LNCaP clone FGC (cell line): ENCODE results near the gene NTRK2.
A peak's percentile ranks its signal among the peaks of the same experiment; 100 is the strongest.

Source experiments
- DNase-seq: peaks from one replicate; pipeline ENCODE4 v3.0.0-alpha.2; 2011; ENCODE audit warnings: low read depth
- H3K4me3 ChIP-seq: 2 replicates; pipeline ENCODE4 v1.5.1; 2011; ENCODE audit warnings: mild to moderate bottlenecking, low read depth, low read length, control low read depth
- TF ChIP-seq, protein P1 (sequence below): IDR thresholded peaks from 2 replicates; pipeline ENCODE4 v1.5.1; 2012; ENCODE audit warnings: mild to moderate bottlenecking; ENCODE audit not compliant: control insufficient read depth, insufficient read depth; ENCODE audit errors: extremely low read depth

Gene NTRK2

DNA sequence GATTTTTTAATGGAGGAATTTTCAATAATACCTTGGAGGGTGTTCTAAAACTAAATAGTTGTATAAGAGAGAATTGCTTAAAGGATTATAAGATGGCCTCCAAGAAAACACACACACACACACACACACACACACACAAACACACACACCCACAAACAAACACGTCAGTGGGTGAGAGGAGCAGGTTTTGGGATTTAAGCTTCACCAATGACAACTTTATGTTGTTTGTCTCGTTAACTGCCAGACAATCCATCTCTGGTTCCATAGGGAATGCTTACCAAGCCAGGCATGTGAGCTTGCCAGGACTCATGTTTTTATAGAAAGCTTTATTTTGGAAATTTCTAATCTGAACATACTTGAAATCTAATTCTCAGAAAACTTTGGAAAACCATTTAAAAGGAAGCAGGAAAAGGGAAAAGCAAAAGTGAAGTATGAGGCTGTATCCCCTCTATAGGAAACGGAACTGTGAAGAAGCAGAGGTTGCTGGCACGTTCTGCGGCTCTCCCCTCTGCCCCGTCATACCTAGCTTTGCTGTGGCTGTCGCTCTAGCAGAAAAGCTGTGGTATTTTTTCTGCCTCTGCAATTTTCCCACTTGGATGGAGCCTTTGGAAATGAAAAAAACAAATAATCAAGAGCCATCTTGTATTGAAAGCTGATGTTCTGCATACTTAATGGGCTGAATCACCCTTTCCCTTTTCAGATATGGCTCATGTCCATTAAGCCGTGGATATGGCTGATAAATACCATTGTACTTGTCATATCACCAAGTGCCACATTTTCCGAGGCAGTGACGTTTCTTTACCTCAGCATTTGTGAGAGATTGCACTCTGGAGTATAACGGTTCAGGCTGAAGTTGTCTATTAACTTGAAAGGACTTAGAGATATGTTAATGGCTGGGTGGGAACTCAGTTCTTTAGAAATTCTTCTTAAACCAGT, 112.7 kb downstream of the NTRK2 start:
- TF ChIP-seq, protein P1, sequence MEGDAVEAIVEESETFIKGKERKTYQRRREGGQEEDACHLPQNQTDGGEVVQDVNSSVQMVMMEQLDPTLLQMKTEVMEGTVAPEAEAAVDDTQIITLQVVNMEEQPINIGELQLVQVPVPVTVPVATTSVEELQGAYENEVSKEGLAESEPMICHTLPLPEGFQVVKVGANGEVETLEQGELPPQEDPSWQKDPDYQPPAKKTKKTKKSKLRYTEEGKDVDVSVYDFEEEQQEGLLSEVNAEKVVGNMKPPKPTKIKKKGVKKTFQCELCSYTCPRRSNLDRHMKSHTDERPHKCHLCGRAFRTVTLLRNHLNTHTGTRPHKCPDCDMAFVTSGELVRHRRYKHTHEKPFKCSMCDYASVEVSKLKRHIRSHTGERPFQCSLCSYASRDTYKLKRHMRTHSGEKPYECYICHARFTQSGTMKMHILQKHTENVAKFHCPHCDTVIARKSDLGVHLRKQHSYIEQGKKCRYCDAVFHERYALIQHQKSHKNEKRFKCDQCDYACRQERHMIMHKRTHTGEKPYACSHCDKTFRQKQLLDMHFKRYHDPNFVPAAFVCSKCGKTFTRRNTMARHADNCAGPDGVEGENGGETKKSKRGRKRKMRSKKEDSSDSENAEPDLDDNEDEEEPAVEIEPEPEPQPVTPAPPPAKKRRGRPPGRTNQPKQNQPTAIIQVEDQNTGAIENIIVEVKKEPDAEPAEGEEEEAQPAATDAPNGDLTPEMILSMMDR = no peak
- DNase-seq = no peak

GRCh38 chr9:84785792-84786547, 116.4 kb downstream of the NTRK2 start:
- TF ChIP-seq, protein P1 = no peak
- no peak overlapping the region for H3K4me3 ChIP-seq
- no peak for DNase-seq

More for the DNA sequence above, 112.7 kb downstream of the NTRK2 start:
- no peak overlapping the region for H3K4me3 ChIP-seq

- no peak overlapping the region for H3K4me3 ChIP-seq
- TF ChIP-seq, protein P1 = no peak
- DNase-seq = no peak
These were observed 119.4 kb downstream of the NTRK2 start for GRCh38 chr9:84788803-84789462.

DNA sequence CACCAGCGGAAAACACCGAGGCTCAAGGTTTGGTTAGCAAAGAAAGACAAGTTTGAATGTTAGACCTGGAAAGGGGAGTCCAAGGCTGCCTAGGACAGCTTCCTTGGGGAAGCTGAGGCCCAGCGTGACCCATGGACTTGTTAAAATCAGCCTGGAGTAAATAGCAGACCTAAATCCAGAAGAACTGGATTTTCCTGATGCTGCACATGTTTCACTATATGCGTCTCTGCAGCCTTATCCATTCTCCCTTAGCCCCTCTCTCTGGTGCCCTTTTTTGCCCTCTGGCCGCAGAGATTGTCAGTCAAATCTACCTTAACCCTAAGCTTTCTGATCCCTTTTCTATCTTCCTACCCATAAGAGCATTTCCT, 119.9 kb downstream of the NTRK2 start:
- DNase-seq = peak; percentile 62
- TF ChIP-seq, protein P1 = no peak
- no peak overlapping the region for H3K4me3 ChIP-seq

- DNase-seq = no peak
- TF ChIP-seq, protein P1 = no peak
- H3K4me3 ChIP-seq = no peak overlapping the region
These were observed 122.1 kb downstream of the NTRK2 start for GRCh38 chr9:84791643-84792042.

- DNase-seq = no peak
- TF ChIP-seq, protein P1 = no peak
- H3K4me3 ChIP-seq = no peak overlapping the region
These were observed 123.7 kb downstream of the NTRK2 start for GRCh38 chr9:84793251-84793650.
